NCI-H2196 (cell line): ENCODE data around the gene TEP1.

Source experiments
- DNase-seq: peaks from one replicate; lab custom pipeline; 2025; ENCODE audit not compliant: unreplicated experiment; lab: John Stamatoyannopoulos, UW

The TEP1 gene

GRCh38 chr14:20434701-20435581, 21.6 kb upstream of the TEP1 start:
- peak; percentile 37 for DNase-seq

GRCh38 chr14:20429801-20430669, 16.7 kb upstream of the TEP1 start:
- peak; percentile 91 for DNase-seq

- DNase-seq: peak; percentile 5
Measured at GRCh38 chr14:20428802-20429201, 15.5 kb upstream of the TEP1 start.

GRCh38 chr14:20428010-20428365, 14.7 kb upstream of the TEP1 start:
- no peak for DNase-seq

- DNase-seq: peak; percentile 29
Measured at GRCh38 chr14:20427231-20428009, 14.1 kb upstream of the TEP1 start.

- DNase-seq: no peak
Measured at GRCh38 chr14:20424851-20425250, 11.6 kb upstream of the TEP1 start.

GRCh38 chr14:20422886-20423285, 9.6 kb upstream of the TEP1 start:
- no peak for DNase-seq

- DNase-seq: no peak
Measured at GRCh38 chr14:20421267-20421666, 8.0 kb upstream of the TEP1 start.

- DNase-seq: no peak
Measured at GRCh38 chr14:20419419-20419818, 6.1 kb upstream of the TEP1 start.

- DNase-seq: no peak
Measured at GRCh38 chr14:20418501-20418909, 5.2 kb upstream of the TEP1 start.

- peak; percentile 43 for DNase-seq
Measured at GRCh38 chr14:20417250-20418186, 4.2 kb upstream of the TEP1 start.

- no peak for DNase-seq
Measured at GRCh38 chr14:20416223-20416622, 2.9 kb upstream of the TEP1 start.

GRCh38 chr14:20415782-20416206, 2.5 kb upstream of the TEP1 start:
- peak; percentile 44 for DNase-seq

- no peak for DNase-seq
Measured at GRCh38 chr14:20413744-20414082, 412 bp upstream of the TEP1 start.

- no peak for DNase-seq
Measured at GRCh38 chr14:20412411-20412810, 890 bp downstream of the TEP1 start.

- DNase-seq: no peak
Measured at GRCh38 chr14:20409226-20409625, 4.1 kb downstream of the TEP1 start.

- no peak for DNase-seq
Measured at GRCh38 chr14:20403521-20403920, 9.8 kb downstream of the TEP1 start.

- DNase-seq: no peak
Measured at GRCh38 chr14:20400965-20401593, 12.2 kb downstream of the TEP1 start.

- no peak for DNase-seq
Measured at GRCh38 chr14:20400589-20400964, 12.7 kb downstream of the TEP1 start.

GRCh38 chr14:20397511-20397910, 15.8 kb downstream of the TEP1 start:
- no peak for DNase-seq
